B cell (primary cell): ENCODE data around the gene DUS2. TPM values are rescaled to one million over a fixed set of nuclear protein-coding genes. Genes with fewer than 3 reads are reported as not detected.
"Not testable (repeated sequence)": the region's sequence is repeated elsewhere in the genome, so short reads cannot be mapped to it uniquely, and the experiment has no call there.

Source experiments
- ATAC-seq: fragments of 200-7000 bp; cut with Tn5 transposase; one replicate; pipeline ENCODE4 v1.10.0; 2021; ENCODE audit warnings: low read depth, mild to moderate bottlenecking, moderate number of reproducible peaks, moderate library complexity
- CTCF ChIA-PET: fragments of 350-600 bp; sonication (Branson Sonifier 250); formaldehyde crosslinking; loops from one replicate; lab custom pipeline; 2021; ENCODE audit warnings: antibody characterized with exemption, inconsistent platforms; lab: Charles Lee
- POLR2A ChIA-PET: fragments of 350-600 bp; sonication (Branson Sonifier 250); formaldehyde crosslinking; loops from one replicate; lab custom pipeline; 2021; ENCODE audit warnings: antibody characterized with exemption; lab: Charles Lee
- DNase-seq: peaks from one replicate; pipeline ENCODE4 v3.0.0; 2013
- H2AFZ ChIP-seq: 2 replicates; pipeline ENCODE4 v1.6.1; 2012; ENCODE audit warnings: mild to moderate bottlenecking, low read depth, low read length; ENCODE audit not compliant: insufficient read depth, poor library complexity, severe bottlenecking
- H3K27ac ChIP-seq, 2 donors: 1 replicate in 1 of 2; 2 replicates in 1 of 2; pipeline ENCODE4 v1.5.1; 2012 to 2013; ENCODE audit warnings: low read length in 2 of 2, mild to moderate bottlenecking in 2 of 2, moderate library complexity in 1 of 2
- H3K27me3 ChIP-seq, 4 experiments: fragments of 200-600 bp in 1 of 4; sonication (generic) in 1 of 4; replicated peaks in 1 of 4; 1 replicate in 2 of 4; 2 replicates in 2 of 4; pipeline versions ENCODE4 v1.6.1 to v1.7.0; 2013 to 2016; ENCODE audit warnings: low read length in 3 of 4, mild to moderate bottlenecking in 2 of 4, mixed read lengths in 1 of 4, moderate library complexity in 1 of 4; ENCODE audit not compliant: insufficient read depth in 4 of 4, control insufficient read depth in 3 of 4; ENCODE audit errors: control extremely low read depth in 1 of 4
- H3K36me3 ChIP-seq, 2 experiments: replicated peaks in 1 of 2; 1 replicate in 1 of 2; 2 replicates in 1 of 2; pipeline versions ENCODE4 v1.6.1 to v1.7.1; 2013; ENCODE audit warnings: low read length in 1 of 2; ENCODE audit not compliant: insufficient read depth in 2 of 2, control insufficient read depth in 1 of 2; ENCODE audit errors: control extremely low read depth in 1 of 2, extremely low read depth in 1 of 2
- H3K4me1 ChIP-seq, 2 donors: fragments of 200-600 bp in 1 of 2; sonication (generic) in 1 of 2; 1 replicate in 1 of 2; 2 replicates in 1 of 2; pipeline versions ENCODE4 v1.5.1 to v1.6.1; 2013 to 2017; ENCODE audit warnings: low read length in 2 of 2; ENCODE audit not compliant: control insufficient read depth in 2 of 2, insufficient read depth in 2 of 2
- H3K4me2 ChIP-seq: replicated peaks from 2 replicates; pipeline ENCODE3; 2012; ENCODE audit warnings: mild to moderate bottlenecking, low read depth, low read length; ENCODE audit not compliant: poor library complexity, severe bottlenecking
- H3K4me3 ChIP-seq, 5 experiments: fragments of 200-600 bp in 1 of 5; sonication (generic) in 1 of 5; 1 replicate in 3 of 5; 2 replicates in 2 of 5; pipeline versions ENCODE4 v1.5.1 to v1.7.0; 2011 to 2016; ENCODE audit warnings: low read length in 4 of 5, mild to moderate bottlenecking in 4 of 5, low read depth in 2 of 5, control low read depth in 1 of 5, moderate library complexity in 1 of 5; ENCODE audit not compliant: insufficient read depth in 1 of 5; ENCODE audit errors: control extremely low read depth in 1 of 5, extremely low read depth in 1 of 5
- H3K79me2 ChIP-seq: fragments of 200-600 bp; sonication (generic); one replicate; pipeline ENCODE4 v1.6.0; 2016; ENCODE audit warnings: low read length; ENCODE audit not compliant: control insufficient read depth, insufficient read depth
- H3K9ac ChIP-seq: fragments of 200-600 bp; sonication (generic); 2 replicates; pipeline ENCODE4 v1.6.1; 2017; ENCODE audit warnings: mild to moderate bottlenecking, low read length, moderate library complexity
- H3K9me3 ChIP-seq, 3 donors: one replicate each; pipeline versions ENCODE4 v1.6.1 to v1.7.1; 2013; ENCODE audit warnings: low read length in 2 of 3; ENCODE audit not compliant: control insufficient read depth in 2 of 3, insufficient read depth in 1 of 3; ENCODE audit errors: control extremely low read depth in 1 of 3
- H4K20me1 ChIP-seq: 2 replicates; pipeline ENCODE4 v1.6.0; 2012; ENCODE audit warnings: mild to moderate bottlenecking, low read length; ENCODE audit not compliant: insufficient read depth, control insufficient read depth, poor library complexity, severe bottlenecking
- H3K27ac Mint-ChIP-seq: one replicate; pipeline ENCODE4 v1.8.0; 2021; ENCODE audit warnings: mixed read lengths
- H3K27me3 Mint-ChIP-seq: one replicate; pipeline ENCODE4 v1.8.0; 2021; ENCODE audit warnings: mixed read lengths
- H3K4me1 Mint-ChIP-seq: one replicate; pipeline ENCODE4 v1.8.0; 2021; ENCODE audit warnings: mixed read lengths
- H3K4me3 Mint-ChIP-seq: one replicate; pipeline ENCODE4 v1.8.0; 2021; ENCODE audit warnings: mixed read lengths
- H3K9me3 Mint-ChIP-seq: one replicate; pipeline ENCODE4 v1.8.0; 2022; ENCODE audit warnings: mixed read lengths; ENCODE audit not compliant: insufficient read depth
- CTCF ChIP-seq: fragments of 200-600 bp; IDR thresholded peaks from one replicate; pipeline ENCODE4 v1.8.0; 2022; ENCODE audit warnings: antibody characterized with exemption, mild to moderate bottlenecking
- EZH2 ChIP-seq: IDR thresholded peaks from 2 replicates; pipeline ENCODE4 v1.6.1; 2012; ENCODE audit warnings: borderline replicate concordance, low read depth, mild to moderate bottlenecking, moderate library complexity, low read length; ENCODE audit not compliant: insufficient read depth, poor library complexity, severe bottlenecking
- WGBS: methylation state at CpG from one replicate; pipeline ENCODE4 v1.1.5; 2013; ENCODE audit warnings: missing lambda C conversion rate; ENCODE audit not compliant: insufficient coverage; 5-methylcytosine and 5-hydroxymethylcytosine counted together
- intact Hi-C: fragments of 100-400 bp; cut with micrococcal nuclease; formaldehyde crosslinking; loops from one replicate; pipeline ENCODE4 v1.10.0; 2022
- polyA plus RNA-seq: library from polyadenylated mRNA; depleted of rRNA; stranded (reverse); fragments of >200 nt; gene quantifications from 2 replicates; pipeline ENCODE4 v1.2.3, GENCODE V29; 2012
- total RNA-seq, 2 donors: library from RNA; stranded (reverse); fragments of 120-200 nt in 1 of 2; gene quantifications; 1 replicate in 1 of 2; 2 replicates in 1 of 2; pipeline versions ENCODE4 v1.2.3 to v1.2.4, GENCODE V29; 2013 to 2022

Gene DUS2
- total and polyA plus RNA-seq, 2 donors (not counting 1 experiment from before 2014, with no cell fraction given) = 61.1 to 93.0 TPM

DNA sequence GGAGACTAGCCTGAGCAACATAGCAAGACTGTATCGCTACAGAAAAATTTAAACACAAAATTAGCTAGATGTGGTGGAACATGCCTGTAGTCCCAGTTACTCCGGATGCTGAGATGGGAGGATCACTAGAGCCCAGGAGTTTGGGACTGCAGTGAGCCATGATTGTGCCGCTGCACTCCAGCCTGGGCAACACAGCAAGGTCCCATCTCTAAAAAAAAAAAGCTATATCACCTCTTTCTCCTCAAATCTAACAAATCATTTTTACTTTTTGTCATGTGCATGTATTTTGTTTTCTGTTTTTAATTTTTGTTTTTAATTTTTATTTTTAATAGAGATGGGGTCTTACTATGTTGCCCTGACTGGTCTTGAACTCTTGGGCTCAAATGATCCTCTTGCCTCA is 5.9 kb downstream of the DUS2 start:
- peaks cover 8% of the 10 kb centered on the region for H3K4me1 Mint-ChIP-seq
- ChIA-PET POLR2A (interaction anchor here (0.7 to 1.2 kb wide), 2 partner anchors 8 to 19 kb away, joined by 3 read pairs; no protein-coding TSS in a partner anchor), CTCF (interaction anchor here (1.1 to 2.8 kb wide), 4 partner anchors 12 to 145 kb away, joined by 3 to 9 read pairs (median 4); no protein-coding TSS in a partner anchor)
- H3K27ac Mint-ChIP-seq = no peak overlapping the region
- Histone ChIP-seq H4K20me1 (no peaks in the 10 kb centered on the region), H3K36me3 (peaks cover 4 to 18% of the 10 kb centered on the region in 2 experiments), H3K27ac (no peak overlapping the region), H2AFZ (no peak overlapping the region), H3K4me2 (no peak overlapping the region), H3K79me2 (peaks cover 34% of the 10 kb centered on the region), H3K4me3 (no peak overlapping the region), H3K27me3 (no peaks in the 10 kb centered on the region), H3K9ac (no peak overlapping the region), H3K9me3 (no peaks in the 10 kb centered on the region), H3K4me1 (peaks cover 4 to 9% of the 10 kb centered on the region in 2 donors)
- H3K9me3 Mint-ChIP-seq = no peaks in the 10 kb centered on the region
- intact Hi-C loops = no loop called here
- TF ChIP-seq EZH2 (no peak), CTCF (no peak)
- DNase-seq = no peak
- H3K4me3 Mint-ChIP-seq = no peak overlapping the region
- 100% methylated on average over 2 of the region's 3 CpGs for WGBS
- H3K27me3 Mint-ChIP-seq = no peaks in the 10 kb centered on the region
- ATAC-seq = no peak

DNA sequence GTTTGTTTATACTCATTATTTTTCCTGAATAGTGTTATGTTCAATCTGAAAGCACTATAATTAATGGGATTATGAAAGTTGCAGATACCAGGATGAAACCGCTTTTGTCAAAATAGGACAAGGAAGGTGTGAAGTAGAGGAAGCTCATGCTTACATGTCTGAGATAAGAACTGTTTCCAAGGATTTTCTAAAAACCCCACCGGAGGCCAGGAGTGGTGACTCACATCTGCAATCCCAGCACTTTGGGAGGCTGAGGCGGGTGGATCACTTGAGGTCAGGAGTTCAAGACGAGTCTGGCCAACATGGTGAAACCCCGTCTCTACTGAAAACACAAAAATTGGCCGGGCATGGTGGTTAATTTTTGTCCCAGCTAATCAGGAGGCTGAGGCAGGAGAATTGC is 7.0 kb downstream of the DUS2 start:
- Histone ChIP-seq H3K79me2 (peaks cover 24% of the 10 kb centered on the region), H3K36me3 (peaks cover 4 to 18% of the 10 kb centered on the region in 2 experiments)
- POLR2A ChIA-PET, H3K4me1 ChIP-seq, ATAC-seq, H3K27me3 Mint-ChIP-seq, H3K27ac ChIP-seq, H2AFZ ChIP-seq, intact Hi-C loops, H3K4me1 Mint-ChIP-seq, H3K9me3 Mint-ChIP-seq, CTCF ChIA-PET, H3K4me3 ChIP-seq, DNase-seq, H3K27me3 ChIP-seq, H3K4me3 Mint-ChIP-seq, H3K9ac ChIP-seq, H3K27ac Mint-ChIP-seq, H3K4me2 ChIP-seq, H4K20me1 ChIP-seq, H3K9me3 ChIP-seq: not testable (repeated sequence)
- 93% methylated on average over 3 of the region's 6 CpGs for WGBS
